HG03575 (cell line): ENCODE measurements around the gene ITSN2.

Experiments
- ATAC-seq: cut with Tn5 transposase; IDR thresholded peaks from one replicate; pipeline ENCODE4 v1.9.1; 2021; ENCODE audit not compliant: unreplicated experiment, insufficient number of reproducible peaks, low FRiP score; ENCODE audit errors: extremely low read depth

ITSN2 gene

DNA sequence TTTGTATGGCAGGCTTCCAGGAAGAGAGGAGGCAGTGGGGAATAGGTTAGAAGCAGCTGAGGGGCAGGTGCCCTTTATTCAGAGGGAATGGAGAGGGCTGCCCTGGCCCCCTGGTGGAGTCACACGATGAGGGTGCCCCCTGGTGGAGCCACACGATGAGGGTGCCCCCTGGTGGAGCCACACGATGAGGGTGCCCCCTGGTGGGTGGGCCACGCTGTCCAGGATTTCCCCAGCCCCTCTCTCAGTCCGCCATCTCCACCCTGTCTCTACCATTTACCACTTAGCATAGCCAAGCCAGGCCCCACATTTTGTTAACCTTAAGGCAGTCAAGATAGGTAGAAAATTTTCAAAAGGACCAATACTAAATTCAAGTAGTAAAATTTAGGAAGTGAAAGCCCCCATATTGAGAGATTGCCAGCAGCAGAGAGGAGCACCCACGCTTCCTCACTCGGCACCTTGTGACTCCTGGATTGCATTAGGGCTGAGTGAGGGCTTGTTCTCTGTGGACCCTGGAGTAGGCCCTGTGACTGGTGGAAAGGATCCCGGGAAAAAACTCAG, 195.8 kb downstream of the ITSN2 start:
- no peak for ATAC-seq

GRCh38 chr2:24163601-24164000, 196.7 kb downstream of the ITSN2 start:
- ATAC-seq: no peak

DNA sequence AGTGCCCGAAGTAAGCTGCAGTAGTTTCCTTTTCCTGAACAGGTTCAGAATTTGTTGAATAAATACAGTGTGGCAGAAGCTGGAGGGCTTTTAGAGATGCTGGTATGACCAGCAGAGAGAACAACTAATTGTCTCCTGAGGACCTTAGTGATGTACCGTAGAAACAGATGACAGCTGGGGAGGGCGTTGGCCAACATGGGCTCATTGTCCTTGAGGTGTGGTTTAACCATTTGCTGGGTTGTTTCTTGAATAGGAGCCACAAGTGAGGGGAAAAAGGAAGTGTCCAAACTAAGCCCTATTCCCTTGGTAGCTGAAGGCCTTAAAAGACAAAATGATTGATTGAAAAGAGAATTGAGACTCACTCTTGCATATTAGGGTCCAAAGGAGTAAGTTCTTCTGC, 197.2 kb downstream of the ITSN2 start:
- ATAC-seq: no peak

DNA sequence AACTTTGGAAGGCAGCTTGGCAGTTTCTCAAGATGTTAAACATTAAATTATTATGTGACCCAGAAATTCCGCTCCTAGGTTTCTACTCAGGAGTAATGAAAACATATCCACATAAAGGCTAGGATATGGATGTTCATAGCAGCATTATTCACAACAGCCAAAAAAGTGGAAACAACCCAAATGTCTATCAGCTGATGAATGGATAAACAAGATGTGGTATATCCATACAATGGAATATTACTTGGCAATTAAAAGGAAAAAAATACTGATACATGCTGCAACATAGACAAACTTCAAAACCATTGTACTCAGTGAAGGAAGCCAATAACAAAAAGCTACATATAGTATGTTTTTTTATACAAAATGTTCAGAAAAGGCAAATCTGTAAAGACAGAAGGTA, 197.8 kb downstream of the ITSN2 start:
- no peak for ATAC-seq

- ATAC-seq: no peak
Measured at GRCh38 chr2:24160761-24161160, 199.6 kb downstream of the ITSN2 start.

DNA sequence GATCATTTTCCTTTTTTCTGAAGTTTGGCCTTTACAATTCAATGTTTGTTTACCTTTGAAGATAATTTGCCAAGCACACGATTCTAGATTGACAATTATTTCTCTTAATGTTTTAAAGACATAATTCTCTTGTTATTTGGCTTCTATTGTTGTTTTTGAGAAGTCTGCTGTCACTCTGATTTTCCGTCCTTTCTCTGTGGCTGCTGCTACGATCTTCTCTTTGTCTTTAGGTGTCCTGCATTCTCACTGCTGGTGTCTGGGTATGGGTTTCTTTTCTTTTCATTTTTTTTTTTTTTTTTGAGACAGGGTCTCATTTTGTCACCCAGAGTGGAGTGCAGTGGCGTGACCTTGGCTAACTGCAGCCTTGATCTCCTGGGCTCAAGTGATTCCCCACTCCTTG, 200.6 kb downstream of the ITSN2 start:
- ATAC-seq: no peak

GRCh38 chr2:24158131-24158530, 202.2 kb downstream of the ITSN2 start:
- ATAC-seq: no peak

GRCh38 chr2:24153478-24153877, 206.9 kb downstream of the ITSN2 start:
- ATAC-seq: no peak
